Neural crest cell (in vitro differentiated cells): ENCODE results near the gene GYG1. TPM values are rescaled to one million over a fixed set of nuclear protein-coding genes. Genes with fewer than 3 reads are reported as not detected.

Experiments used
- DNase-seq: peaks from one replicate; pipeline ENCODE4 v3.0.0; 2021; ENCODE audit warnings: low read depth, mixed read lengths, low spot score
- H3K27ac Mint-ChIP-seq: one replicate; pipeline ENCODE4 v1.8.0; 2021; ENCODE audit warnings: mild to moderate bottlenecking, mixed read lengths; ENCODE audit not compliant: unreplicated experiment
- H3K27me3 Mint-ChIP-seq: 2 replicates; pipeline ENCODE4 v1.8.0; 2021; ENCODE audit warnings: low read depth, mild to moderate bottlenecking, mixed read lengths
- H3K36me3 Mint-ChIP-seq: 2 replicates; pipeline ENCODE4 v1.8.0; 2021; ENCODE audit warnings: low read depth, mild to moderate bottlenecking, mixed read lengths
- H3K4me1 Mint-ChIP-seq: 2 replicates; pipeline ENCODE4 v1.8.0; 2021; ENCODE audit warnings: mixed read lengths
- H3K4me3 Mint-ChIP-seq: one replicate; pipeline ENCODE4 v1.8.0; 2021; ENCODE audit warnings: mild to moderate bottlenecking, mixed read lengths
- H3K9me3 Mint-ChIP-seq: 2 replicates; pipeline ENCODE4 v1.8.0; 2021; ENCODE audit warnings: mixed read lengths
- total RNA-seq: library from RNA; stranded (reverse); gene quantifications from 2 replicates; pipeline ENCODE4 v1.2.1, GENCODE V29; 2021
- TF ChIP-seq, protein P1 (sequence below): fragments of 200-600 bp; sonication (generic); conservative IDR thresholded peaks from 2 replicates; pipeline ENCODE4 v1.5.0; 2021; ENCODE audit warnings: antibody characterized with exemption, mild to moderate bottlenecking

The GYG1 gene
- total RNA-seq, 1 donor from 2014 or later, result 27.1 TPM

DNA sequence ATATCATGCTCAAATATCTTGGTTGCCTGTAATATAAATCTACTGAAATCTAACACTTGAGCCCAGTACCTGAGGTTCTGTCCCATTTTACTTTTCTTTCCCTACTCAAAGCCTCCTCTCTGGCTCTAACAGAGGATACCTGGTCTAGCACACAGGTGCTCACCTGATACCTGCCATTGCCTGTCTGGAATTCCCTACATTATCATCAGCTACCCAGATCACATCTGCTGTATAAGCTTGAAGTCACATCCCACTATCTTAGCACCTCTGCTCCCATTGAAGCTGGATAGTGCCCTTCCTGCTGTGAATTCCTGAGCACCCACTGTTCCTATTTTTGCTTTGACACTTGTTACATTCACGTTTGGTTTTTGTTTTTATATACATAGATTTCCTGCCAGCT is 30.5 kb downstream of the GYG1 start:
- H3K27ac Mint-ChIP-seq, result no peak overlapping the region
- TF ChIP-seq, protein P1, sequence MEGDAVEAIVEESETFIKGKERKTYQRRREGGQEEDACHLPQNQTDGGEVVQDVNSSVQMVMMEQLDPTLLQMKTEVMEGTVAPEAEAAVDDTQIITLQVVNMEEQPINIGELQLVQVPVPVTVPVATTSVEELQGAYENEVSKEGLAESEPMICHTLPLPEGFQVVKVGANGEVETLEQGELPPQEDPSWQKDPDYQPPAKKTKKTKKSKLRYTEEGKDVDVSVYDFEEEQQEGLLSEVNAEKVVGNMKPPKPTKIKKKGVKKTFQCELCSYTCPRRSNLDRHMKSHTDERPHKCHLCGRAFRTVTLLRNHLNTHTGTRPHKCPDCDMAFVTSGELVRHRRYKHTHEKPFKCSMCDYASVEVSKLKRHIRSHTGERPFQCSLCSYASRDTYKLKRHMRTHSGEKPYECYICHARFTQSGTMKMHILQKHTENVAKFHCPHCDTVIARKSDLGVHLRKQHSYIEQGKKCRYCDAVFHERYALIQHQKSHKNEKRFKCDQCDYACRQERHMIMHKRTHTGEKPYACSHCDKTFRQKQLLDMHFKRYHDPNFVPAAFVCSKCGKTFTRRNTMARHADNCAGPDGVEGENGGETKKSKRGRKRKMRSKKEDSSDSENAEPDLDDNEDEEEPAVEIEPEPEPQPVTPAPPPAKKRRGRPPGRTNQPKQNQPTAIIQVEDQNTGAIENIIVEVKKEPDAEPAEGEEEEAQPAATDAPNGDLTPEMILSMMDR, result no peak
- peaks cover 47% of the 10 kb centered on the region for H3K36me3 Mint-ChIP-seq
- H3K4me3 Mint-ChIP-seq, result no peak overlapping the region
- no peak for DNase-seq
- peaks cover 4% of the 10 kb centered on the region for H3K4me1 Mint-ChIP-seq
- H3K27me3 Mint-ChIP-seq, result no peaks in the 10 kb centered on the region
- peaks cover 10% of the 10 kb centered on the region for H3K9me3 Mint-ChIP-seq

DNA sequence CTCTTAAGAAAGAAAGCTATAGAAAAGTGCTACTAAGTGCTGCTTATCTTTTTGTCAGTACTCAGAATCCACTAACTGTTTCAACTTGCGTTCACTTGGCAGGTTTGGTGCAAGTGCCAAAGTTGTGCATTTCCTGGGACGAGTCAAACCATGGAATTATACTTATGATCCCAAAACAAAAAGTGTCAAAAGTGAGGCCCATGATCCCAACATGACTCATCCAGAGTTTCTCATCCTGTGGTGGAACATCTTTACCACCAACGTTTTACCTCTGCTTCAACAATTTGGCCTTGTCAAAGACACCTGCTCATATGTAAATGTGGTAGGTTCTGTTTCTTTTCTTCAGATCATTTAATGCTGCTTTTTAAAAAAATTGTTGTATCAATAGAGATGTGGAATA is 32.6 kb downstream of the GYG1 start:
- H3K27me3 Mint-ChIP-seq, result no peaks in the 10 kb centered on the region
- H3K36me3 Mint-ChIP-seq, result peaks cover 44% of the 10 kb centered on the region
- H3K4me1 Mint-ChIP-seq, result no peaks in the 10 kb centered on the region
- no peak for DNase-seq
- H3K4me3 Mint-ChIP-seq, result no peak overlapping the region
- TF ChIP-seq, protein P1, result no peak
- peaks cover 10% of the 10 kb centered on the region for H3K9me3 Mint-ChIP-seq
- H3K27ac Mint-ChIP-seq, result no peak overlapping the region

DNA sequence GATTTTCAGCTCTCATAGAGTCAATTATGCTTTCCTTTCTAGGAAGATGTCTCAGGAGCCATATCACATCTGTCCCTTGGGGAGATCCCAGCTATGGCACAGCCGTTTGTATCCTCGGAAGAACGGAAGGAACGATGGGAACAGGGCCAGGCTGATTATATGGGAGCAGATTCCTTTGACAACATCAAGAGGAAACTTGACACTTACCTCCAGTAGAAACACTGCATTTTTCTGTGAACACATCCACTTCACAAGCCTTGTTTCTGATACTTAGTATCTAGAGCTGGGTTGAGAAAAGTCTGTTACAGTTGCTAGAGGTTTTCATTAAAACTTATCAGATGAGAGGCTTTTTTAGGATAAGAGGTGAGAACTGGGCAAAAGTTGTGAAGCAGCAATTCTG is 35.4 kb downstream of the GYG1 start:
- H3K9me3 Mint-ChIP-seq, result peaks cover 10% of the 10 kb centered on the region
- TF ChIP-seq, protein P1, result no peak
- H3K4me3 Mint-ChIP-seq, result no peak overlapping the region
- no peak overlapping the region for H3K27ac Mint-ChIP-seq
- H3K36me3 Mint-ChIP-seq, result peaks cover 44% of the 10 kb centered on the region
- no peaks in the 10 kb centered on the region for H3K27me3 Mint-ChIP-seq
- no peak for DNase-seq
- no peaks in the 10 kb centered on the region for H3K4me1 Mint-ChIP-seq

DNA sequence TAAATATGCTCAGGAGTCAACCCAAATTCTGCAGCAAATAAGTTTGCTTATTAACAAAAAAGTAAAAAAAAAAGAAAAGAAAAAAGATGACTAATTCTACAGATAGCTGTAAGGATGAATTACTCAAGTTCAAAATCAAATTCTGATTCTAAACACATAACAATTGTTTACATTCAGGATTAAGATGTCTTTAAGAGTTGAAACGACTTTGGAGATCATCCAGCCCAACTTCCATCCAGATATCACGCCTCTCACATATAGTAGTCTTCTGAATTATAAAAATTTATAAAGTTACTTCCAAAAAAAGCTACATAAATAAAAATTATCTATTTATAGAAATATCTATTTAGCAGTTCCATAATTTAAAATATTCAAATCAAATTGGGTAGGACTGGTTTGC is 39.8 kb downstream of the GYG1 start:
- no peak for DNase-seq
- no peak overlapping the region for H3K4me3 Mint-ChIP-seq
- peaks cover 18% of the 10 kb centered on the region for H3K36me3 Mint-ChIP-seq
- no peaks in the 10 kb centered on the region for H3K4me1 Mint-ChIP-seq
- TF ChIP-seq, protein P1, result no peak
- no peaks in the 10 kb centered on the region for H3K27me3 Mint-ChIP-seq
- no peaks in the 10 kb centered on the region for H3K9me3 Mint-ChIP-seq
- no peak overlapping the region for H3K27ac Mint-ChIP-seq

DNA sequence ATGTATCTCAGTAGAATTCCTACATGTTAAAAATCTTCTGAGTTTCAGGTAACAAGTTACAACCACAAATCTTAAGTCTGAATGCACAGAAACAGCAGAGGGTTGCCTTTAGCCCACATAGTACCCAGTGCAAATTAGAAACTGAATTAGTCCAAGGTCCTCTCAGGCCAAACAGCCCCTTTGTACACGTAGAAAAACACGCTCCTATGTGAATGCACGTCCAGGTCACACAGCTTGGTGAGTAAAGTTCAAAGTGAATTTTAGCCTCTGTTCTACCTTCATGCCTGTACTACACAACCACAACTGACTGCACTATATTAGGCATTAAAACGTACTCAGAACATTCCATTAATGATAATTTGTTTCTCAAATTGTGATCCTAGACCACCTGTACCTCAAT is 46.3 kb downstream of the GYG1 start:
- TF ChIP-seq, protein P1, result no peak
- H3K4me3 Mint-ChIP-seq, result no peak overlapping the region
- H3K4me1 Mint-ChIP-seq, result no peaks in the 10 kb centered on the region
- H3K27ac Mint-ChIP-seq, result no peak overlapping the region
- H3K27me3 Mint-ChIP-seq, result no peaks in the 10 kb centered on the region
- no peak for DNase-seq
- no peaks in the 10 kb centered on the region for H3K9me3 Mint-ChIP-seq
- H3K36me3 Mint-ChIP-seq, result peaks cover 5% of the 10 kb centered on the region

DNA sequence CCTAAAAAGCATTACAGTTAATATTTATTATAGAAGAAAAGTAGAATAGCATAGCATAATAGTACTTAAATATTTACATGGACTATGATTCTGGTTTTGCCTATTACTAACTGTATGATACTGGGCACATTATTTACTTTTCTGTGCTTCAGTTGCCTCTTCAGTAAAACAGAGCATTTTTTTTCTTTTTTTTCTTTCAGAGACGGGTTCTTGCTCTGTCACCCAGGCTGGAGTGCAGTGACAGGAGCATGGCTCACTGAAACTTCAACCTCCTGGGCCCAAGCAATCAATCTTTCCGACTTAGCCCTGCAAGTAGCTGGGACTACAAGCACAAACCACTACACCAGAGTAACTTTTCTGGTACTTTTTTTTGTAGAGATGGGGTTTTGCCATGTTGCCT is 47.0 kb downstream of the GYG1 start:
- no peak for DNase-seq
- Mint-ChIP-seq H3K27ac (no peak overlapping the region), H3K27me3 (no peaks in the 10 kb centered on the region), H3K4me1 (no peaks in the 10 kb centered on the region), H3K4me3 (no peak overlapping the region), H3K36me3 (peaks cover 5% of the 10 kb centered on the region), H3K9me3 (no peaks in the 10 kb centered on the region)
- TF ChIP-seq, protein P1, result no peak
